Nephron (organoid): ENCODE results near the gene GRAP2.

Experiments used
- H3K27ac Mint-ChIP-seq, 3 experiments: 2 replicates each; pipeline ENCODE4 v1.8.0; 2020; ENCODE audit warnings: mixed read lengths in 3 of 3, mild to moderate bottlenecking in 2 of 3, moderate library complexity in 1 of 3
- H3K27me3 Mint-ChIP-seq: 2 replicates; pipeline ENCODE4 v1.8.0; 2021; ENCODE audit warnings: low read depth, mild to moderate bottlenecking, moderate library complexity, mixed read lengths
- H3K36me3 Mint-ChIP-seq: 2 replicates; pipeline ENCODE4 v1.8.0; 2020; ENCODE audit warnings: low read depth, mixed read lengths
- H3K4me1 Mint-ChIP-seq: 2 replicates; pipeline ENCODE4 v1.8.0; 2020; ENCODE audit warnings: mixed read lengths
- H3K4me3 Mint-ChIP-seq, 3 experiments: 2 replicates each; pipeline ENCODE4 v1.8.0; 2020; ENCODE audit warnings: mild to moderate bottlenecking in 3 of 3, mixed read lengths in 3 of 3, moderate library complexity in 2 of 3
- H3K9me3 Mint-ChIP-seq: 2 replicates; pipeline ENCODE4 v1.8.0; 2020; ENCODE audit warnings: mixed read lengths
- CTCF ChIP-seq, 3 experiments: fragments of 200-600 bp; sonication (generic); IDR thresholded peaks; one replicate each; pipeline ENCODE4 v1.5.0; 2021; ENCODE audit warnings: antibody characterized with exemption in 3 of 3; ENCODE audit not compliant: unreplicated experiment in 3 of 3

The GRAP2 gene

GRCh38 chr22:40000171-40000570, 99.3 kb downstream of the GRAP2 start:
- H3K27ac Mint-ChIP-seq = no peak overlapping the region
- H3K9me3 Mint-ChIP-seq = no peaks in the 10 kb centered on the region
- H3K4me3 Mint-ChIP-seq = no peak overlapping the region
- peaks cover 50% of the 10 kb centered on the region for H3K27me3 Mint-ChIP-seq
- no peak for TF ChIP-seq CTCF (IDR thresholded peaks at IDR 0.05; ENCODE audit: unreplicated experiment in 3 of 3)
- peaks cover 74% of the 10 kb centered on the region for H3K4me1 Mint-ChIP-seq
- H3K36me3 Mint-ChIP-seq = no peaks in the 10 kb centered on the region

GRCh38 chr22:40001106-40001505, 100.2 kb downstream of the GRAP2 start:
- Mint-ChIP-seq H3K27me3 (peaks cover 49% of the 10 kb centered on the region), H3K27ac (no peak overlapping the region), H3K4me3 (no peak overlapping the region), H3K9me3 (no peaks in the 10 kb centered on the region), H3K36me3 (no peaks in the 10 kb centered on the region), H3K4me1 (peaks cover 73% of the 10 kb centered on the region)
- no peak for TF ChIP-seq CTCF (IDR thresholded peaks at IDR 0.05; ENCODE audit: unreplicated experiment in 3 of 3)

- no peaks in the 10 kb centered on the region for H3K36me3 Mint-ChIP-seq
- H3K4me1 Mint-ChIP-seq = peaks cover 71% of the 10 kb centered on the region
- H3K27ac Mint-ChIP-seq = no peak overlapping the region
- no peak for TF ChIP-seq CTCF (IDR thresholded peaks at IDR 0.05; ENCODE audit: unreplicated experiment in 3 of 3)
- no peaks in the 10 kb centered on the region for H3K9me3 Mint-ChIP-seq
- H3K4me3 Mint-ChIP-seq = no peak overlapping the region
- H3K27me3 Mint-ChIP-seq = peaks cover 46% of the 10 kb centered on the region
Observed at GRCh38 chr22:40001800-40002577, 101.1 kb downstream of the GRAP2 start.

- no peak overlapping the region for H3K4me3 Mint-ChIP-seq
- TF ChIP-seq CTCF (IDR thresholded peaks at IDR 0.05; ENCODE audit: unreplicated experiment in 3 of 3) = no peak
- H3K9me3 Mint-ChIP-seq = no peaks in the 10 kb centered on the region
- no peaks in the 10 kb centered on the region for H3K36me3 Mint-ChIP-seq
- peaks cover 59% of the 10 kb centered on the region for H3K4me1 Mint-ChIP-seq
- H3K27me3 Mint-ChIP-seq = peaks cover 41% of the 10 kb centered on the region
- no peak overlapping the region for H3K27ac Mint-ChIP-seq
Observed at GRCh38 chr22:40002935-40003715, 102.2 kb downstream of the GRAP2 start.

- Mint-ChIP-seq H3K27me3 (peaks cover 46% of the 10 kb centered on the region), H3K4me1 (peaks cover 55% of the 10 kb centered on the region), H3K27ac (no peak overlapping the region), H3K36me3 (no peaks in the 10 kb centered on the region), H3K9me3 (no peaks in the 10 kb centered on the region), H3K4me3 (no peak overlapping the region)
- no peak for TF ChIP-seq CTCF (IDR thresholded peaks at IDR 0.05; ENCODE audit: unreplicated experiment in 3 of 3)
Observed at GRCh38 chr22:40004836-40005235, 104.0 kb downstream of the GRAP2 start.
